CD4-positive, alpha-beta memory T cell (primary cell): Measurements from ENCODE around the gene CYB5D1. TPM values are rescaled to one million over a fixed set of nuclear protein-coding genes. Genes with fewer than 3 reads are reported as not detected.
A peak's percentile ranks its signal among the peaks of the same experiment; 100 is the strongest.

Experiments
- CTCF ChIA-PET: fragments of 350-600 bp; sonication (Branson Sonifier 250); formaldehyde crosslinking; loops from one replicate; lab custom pipeline; 2021; ENCODE audit warnings: inconsistent platforms; ENCODE audit not compliant: partially characterized antibody; lab: Charles Lee
- POLR2A ChIA-PET: fragments of 350-600 bp; sonication (Branson Sonifier 250); formaldehyde crosslinking; loops from one replicate; lab custom pipeline; 2021; ENCODE audit not compliant: partially characterized antibody; lab: Charles Lee
- DNase-seq, 5 donors: peaks; one replicate each; pipeline versions ENCODE4 v3.0.0 to v3.0.0-alpha.2; 2020 to 2022; ENCODE audit warnings: mixed read lengths in 1 of 5
- H3K27ac ChIP-seq: one replicate; pipeline ENCODE4 v1.7.0; 2013; ENCODE audit warnings: low read depth, low read length
- H3K27me3 ChIP-seq: 2 replicates; pipeline ENCODE4 v1.7.0; 2013; ENCODE audit warnings: mild to moderate bottlenecking, low read length, moderate library complexity; ENCODE audit not compliant: insufficient read depth
- H3K36me3 ChIP-seq: 2 replicates; pipeline ENCODE4 v1.7.0; 2013; ENCODE audit warnings: mild to moderate bottlenecking, low read length, moderate library complexity; ENCODE audit not compliant: insufficient read depth
- H3K4me1 ChIP-seq: 2 replicates; pipeline ENCODE4 v1.7.0; 2013; ENCODE audit warnings: mild to moderate bottlenecking, low read length, moderate library complexity; ENCODE audit not compliant: insufficient read depth
- H3K4me3 ChIP-seq, 2 donors: one replicate each; pipeline ENCODE4 v1.7.0; 2013; ENCODE audit warnings: low read length in 2 of 2, mild to moderate bottlenecking in 1 of 2
- H3K9me3 ChIP-seq, 2 donors: one replicate each; pipeline ENCODE4 v1.7.0; 2013; ENCODE audit warnings: low read length in 2 of 2, control low read depth in 1 of 2; ENCODE audit not compliant: control insufficient read depth in 1 of 2
- H3K27ac Mint-ChIP-seq, 7 donors: one replicate each; pipeline ENCODE4 v1.8.0; 2020 to 2021; ENCODE audit warnings: mixed read lengths in 7 of 7, mild to moderate bottlenecking in 6 of 7, inconsistent platforms in 3 of 7, moderate library complexity in 3 of 7
- H3K27me3 Mint-ChIP-seq, 2 donors: one replicate each; pipeline ENCODE4 v1.8.0; 2020 to 2021; ENCODE audit warnings: mixed read lengths in 2 of 2
- H3K36me3 Mint-ChIP-seq, 2 donors: one replicate each; pipeline ENCODE4 v1.8.0; 2020 to 2021; ENCODE audit warnings: mixed read lengths in 2 of 2, inconsistent platforms in 1 of 2, mild to moderate bottlenecking in 1 of 2
- H3K4me1 Mint-ChIP-seq, 4 donors: one replicate each; pipeline ENCODE4 v1.8.0; 2020 to 2021; ENCODE audit warnings: mixed read lengths in 4 of 4, mild to moderate bottlenecking in 1 of 4
- H3K4me3 Mint-ChIP-seq, 8 donors: one replicate each; pipeline ENCODE4 v1.8.0; 2020 to 2021; ENCODE audit warnings: mixed read lengths in 8 of 8, mild to moderate bottlenecking in 7 of 8, moderate library complexity in 6 of 8, inconsistent platforms in 3 of 8
- H3K9me3 Mint-ChIP-seq, 8 donors: one replicate each; pipeline ENCODE4 v1.8.0; 2020 to 2021; ENCODE audit warnings: mixed read lengths in 8 of 8, mild to moderate bottlenecking in 5 of 8, inconsistent platforms in 3 of 8, moderate library complexity in 1 of 8
- intact Hi-C: fragments of 100-400 bp; cut with micrococcal nuclease; formaldehyde crosslinking; loops from one replicate; pipeline ENCODE4 v1.15.1; 2023
- polyA plus RNA-seq, 2 donors: library from polyadenylated mRNA; unstranded; fragments of 300-500 nt; fragmentation: Illumina TruSeq; gene quantifications; one replicate each; pipeline ENCODE4 v1.2.3, GENCODE V29; 2021
- total RNA-seq, 2 experiments: library from RNA; stranded (reverse); gene quantifications; one replicate each; pipeline ENCODE4 v1.2.3, GENCODE V29; 2021

The CYB5D1 gene
- total and polyA plus RNA-seq, 4 experiments from 2014 or later = 5.1 to 11.4 (median 6.9) TPM

- H3K27me3 Mint-ChIP-seq = peaks cover 0 to 11% of the 10 kb centered on the region in 2 donors
- H3K27ac ChIP-seq = peak within 1 kb of the TSS; percentile 98
- peaks cover 0 to 17% of the 10 kb centered on the region in 2 donors for H3K36me3 Mint-ChIP-seq
- H3K27ac Mint-ChIP-seq = peak within 1 kb of the TSS; percentile 99 to 100 (median 99)
- H3K27me3 ChIP-seq = no peaks in the 10 kb centered on the region
- intact Hi-C loops = loop anchor here (1.0 to 2.0 kb wide), 6 partner anchors 8 to 261 kb away; partner anchors contain the start of genes CNTROB and NAA38
- CTCF ChIA-PET = interaction anchor here (0.6 to 6.1 kb wide), 18 partner anchors 8 to 223 kb away, joined by 3 to 65 read pairs (median 4); partner anchors contain the start of gene NAA38
- H3K9me3 ChIP-seq = no peaks in the 10 kb centered on the region
- POLR2A ChIA-PET = interaction anchor here (0.6 to 9.0 kb wide), 25 partner anchors 9 to 620 kb away, joined by 3 to 238 read pairs (median 4); partner anchors contain the start of genes ALOXE3, CHD3, CNTROB and CYB5D1
- peak within 1 kb of the TSS; percentile 76 to 84 for H3K4me3 ChIP-seq
- H3K4me1 ChIP-seq = peaks cover 35% of the 10 kb centered on the region
- H3K36me3 ChIP-seq = no peaks in the 10 kb centered on the region
- H3K4me3 Mint-ChIP-seq = peak within 1 kb of the TSS; percentile 84 to 98 (median 94)
- H3K9me3 Mint-ChIP-seq = peaks cover 0 to 3% (median 0%) of the 10 kb centered on the region in 8 donors
- H3K4me1 Mint-ChIP-seq = peaks cover 28 to 52% (median 32%) of the 10 kb centered on the region in 4 donors
- peak; percentile 89 to 94 (median 90) for DNase-seq
Measured at GRCh38 chr17:7833795-7834541, 23.8 kb upstream of the CYB5D1 start, which contains the start of gene KDM6B. KDM6B (plus strand) TSS chr17:7834217; CDS start chr17:7845555, 11,338 bp downstream.

GRCh38 chr17:7834542-7834956, 23.3 kb upstream of the CYB5D1 start:
- CTCF ChIA-PET = interaction anchor here (0.6 to 6.1 kb wide), 17 partner anchors 8 to 223 kb away, joined by 3 to 65 read pairs (median 4); partner anchors contain the start of genes CYB5D1 and NAA38
- peak overlapping the region; percentile 99 to 100 (median 99) for H3K27ac Mint-ChIP-seq

GRCh38 chr17:7834957-7835813, 22.6 kb upstream of the CYB5D1 start:
- Histone ChIP-seq H3K36me3 (no peaks in the 10 kb centered on the region), H3K27ac (peak overlapping the region; percentile 98), H3K27me3 (no peaks in the 10 kb centered on the region), H3K4me3 (peak overlapping the region; percentile 76 to 84), H3K4me1 (peaks cover 45% of the 10 kb centered on the region), H3K9me3 (no peaks in the 10 kb centered on the region)
- H3K4me3 Mint-ChIP-seq = peak overlapping the region; percentile 90 to 98 (median 94)
- peak; percentile 90 to 98 (median 92) for DNase-seq
- H3K9me3 Mint-ChIP-seq = peaks cover 0 to 3% (median 0%) of the 10 kb centered on the region in 8 donors
- H3K4me1 Mint-ChIP-seq = peaks cover 36 to 64% (median 42%) of the 10 kb centered on the region in 4 donors
- CTCF ChIA-PET = interaction anchor here (0.7 to 6.1 kb wide), 18 partner anchors 8 to 225 kb away, joined by 3 to 65 read pairs (median 4); partner anchors contain the start of genes CYB5D1 and NAA38
- peak overlapping the region; percentile 99 to 100 (median 99) for H3K27ac Mint-ChIP-seq
- H3K27me3 Mint-ChIP-seq = peaks cover 0 to 9% of the 10 kb centered on the region in 2 donors
- H3K36me3 Mint-ChIP-seq = peaks cover 0 to 25% of the 10 kb centered on the region in 2 donors
- POLR2A ChIA-PET = interaction anchor here (0.6 to 9.0 kb wide), 26 partner anchors 10 to 799 kb away, joined by 3 to 238 read pairs (median 6); partner anchors contain the start of genes ALOXE3, CHD3, CNTROB and CYB5D1
- intact Hi-C loops = loop anchor here (1.0 to 2.0 kb wide), 9 partner anchors 7 to 528 kb away; partner anchors contain the start of genes CNTROB, EIF5A and NAA38

More at GRCh38 chr17:7834542-7834956, 23.3 kb upstream of the CYB5D1 start:
- peaks cover 0 to 9% of the 10 kb centered on the region in 2 donors for H3K27me3 Mint-ChIP-seq
- peaks cover 0 to 22% of the 10 kb centered on the region in 2 donors for H3K36me3 Mint-ChIP-seq
- no peaks in the 10 kb centered on the region for H3K27me3 ChIP-seq
- H3K9me3 ChIP-seq = no peaks in the 10 kb centered on the region
- peaks cover 33 to 57% (median 37%) of the 10 kb centered on the region in 4 donors for H3K4me1 Mint-ChIP-seq
- H3K4me1 ChIP-seq = peaks cover 41% of the 10 kb centered on the region
- peak in 1 of 5 donors; percentile 87 for DNase-seq
- H3K27ac ChIP-seq = peak overlapping the region; percentile 98
- H3K4me3 Mint-ChIP-seq = peak overlapping the region; percentile 84 to 98 (median 94)
- intact Hi-C loops = loop anchor here (1.0 to 2.0 kb wide), 6 partner anchors 8 to 262 kb away; partner anchors contain the start of genes CNTROB and NAA38
- peaks cover 0 to 3% (median 0%) of the 10 kb centered on the region in 8 donors for H3K9me3 Mint-ChIP-seq
- peak overlapping the region; percentile 76 to 84 for H3K4me3 ChIP-seq
- no peaks in the 10 kb centered on the region for H3K36me3 ChIP-seq
- POLR2A ChIA-PET = interaction anchor here (0.6 to 9.0 kb wide), 24 partner anchors 10 to 799 kb away, joined by 3 to 238 read pairs (median 6); partner anchors contain the start of genes ALOXE3, CHD3, CNTROB and CYB5D1

- intact Hi-C loops = loop anchor here (1.0 to 2.0 kb wide), 6 partner anchors 15 to 529 kb away; partner anchors contain the start of genes CNTROB and EIF5A
- H3K36me3 ChIP-seq = no peaks in the 10 kb centered on the region
- peak overlapping the region; percentile 98 to 100 (median 99) for H3K27ac Mint-ChIP-seq
- peak overlapping the region; percentile 61 to 84 for H3K4me3 ChIP-seq
- H3K4me1 ChIP-seq = peaks cover 50% of the 10 kb centered on the region
- peaks cover 0 to 3% (median 0%) of the 10 kb centered on the region in 8 donors for H3K9me3 Mint-ChIP-seq
- H3K4me3 Mint-ChIP-seq = peak overlapping the region; percentile 83 to 95 (median 92)
- ChIA-PET CTCF (interaction anchor here (1.2 to 6.1 kb wide), 9 partner anchors 10 to 225 kb away, joined by 3 to 65 read pairs (median 5); partner anchors contain the start of genes CYB5D1 and NAA38), POLR2A (interaction anchor here (0.9 to 9.0 kb wide), 15 partner anchors 11 to 352 kb away, joined by 3 to 238 read pairs (median 12); partner anchors contain the start of genes CHD3, CNTROB, CYB5D1 and NAA38)
- H3K27me3 Mint-ChIP-seq = peaks cover 0 to 9% of the 10 kb centered on the region in 2 donors
- peaks cover 43 to 72% (median 49%) of the 10 kb centered on the region in 4 donors for H3K4me1 Mint-ChIP-seq
- H3K27ac ChIP-seq = peak overlapping the region; percentile 98
- peak in 4 of 5 donors; percentile 42 to 77 (median 62) for DNase-seq
- H3K9me3 ChIP-seq = no peaks in the 10 kb centered on the region
- H3K27me3 ChIP-seq = no peaks in the 10 kb centered on the region
- H3K36me3 Mint-ChIP-seq = peaks cover 0 to 29% of the 10 kb centered on the region in 2 donors
Measured at GRCh38 chr17:7835814-7836595, 21.8 kb upstream of the CYB5D1 start.

- Mint-ChIP-seq H3K9me3 (peaks cover 0 to 3% (median 0%) of the 10 kb centered on the region in 8 donors), H3K27ac (peak overlapping the region; percentile 98 to 100 (median 99)), H3K4me3 (peak overlapping the region; percentile 83 to 95 (median 92)), H3K27me3 (peaks cover 0 to 6% of the 10 kb centered on the region in 2 donors), H3K4me1 (peaks cover 48 to 80% (median 55%) of the 10 kb centered on the region in 4 donors), H3K36me3 (peaks cover 0 to 35% of the 10 kb centered on the region in 2 donors)
- peak overlapping the region; percentile 98 for H3K27ac ChIP-seq
- peaks cover 56% of the 10 kb centered on the region for H3K4me1 ChIP-seq
- intact Hi-C loops = no loop called here
- H3K36me3 ChIP-seq = no peaks in the 10 kb centered on the region
- CTCF ChIA-PET = interaction anchor here (1.3 to 6.1 kb wide), 4 partner anchors 10 to 154 kb away, joined by 3 to 65 read pairs (median 5); partner anchors contain the start of gene NAA38
- H3K27me3 ChIP-seq = no peaks in the 10 kb centered on the region
- H3K9me3 ChIP-seq = no peaks in the 10 kb centered on the region
- POLR2A ChIA-PET = interaction anchor here (1.0 to 9.0 kb wide), 9 partner anchors 11 to 149 kb away, joined by 3 to 238 read pairs (median 7); partner anchors contain the start of genes CNTROB, CYB5D1, NAA38 and RNF227
- DNase-seq = peak; percentile 53 to 84 (median 57)
- peak overlapping the region in 1 of 2 donors; percentile 61 for H3K4me3 ChIP-seq
Measured at GRCh38 chr17:7836596-7837407, 21.0 kb upstream of the CYB5D1 start.
